ENCODE measurements around the gene ENO2. TPM values are rescaled to one million over a fixed set of nuclear protein-coding genes. Genes with fewer than 3 reads are reported as not detected.

The ENO2 gene
- total RNA-seq, 2 donors from 2014 or later = 45.6 to 57.1 TPM

- intact Hi-C loops (cut with DNase I) = no loop called here
- peak; percentile 83 for DNase-seq (ENCODE audit: low spot score)
Observed at GRCh38 chr12:6941782-6942181, 27.4 kb downstream of the ENO2 start.

- intact Hi-C loops (cut with DNase I) = no loop called here
- no peak for DNase-seq (ENCODE audit: low spot score)
Observed at GRCh38 chr12:6942331-6942665, 27.9 kb downstream of the ENO2 start.

GRCh38 chr12:6943389-6943721 is 29.0 kb downstream of the ENO2 start:
- intact Hi-C loops (cut with DNase I) = no loop called here

GRCh38 chr12:6943722-6944380 is 29.5 kb downstream of the ENO2 start, which contains the start of the genes C12orf57 and RNU7-1:
Gene C12orf57, plus strand, starts transcription at chr12:6944022. Its CDS starts 100 bp downstream, at chr12:6944122.
Gene RNU7-1, plus strand, starts transcription at chr12:6943816.
- peak; percentile 94 for DNase-seq (ENCODE audit: low spot score)
- intact Hi-C loops (cut with DNase I) = no loop called here

More at GRCh38 chr12:6943389-6943721, 29.0 kb downstream of the ENO2 start:
- peak; percentile 90 for DNase-seq (ENCODE audit: low spot score)

- intact Hi-C loops (cut with DNase I) = no loop called here
- DNase-seq (ENCODE audit: low spot score) = peak; percentile 98
Observed at GRCh38 chr12:6944381-6945186, 30.2 kb downstream of the ENO2 start.

- no peak for DNase-seq (ENCODE audit: low spot score)
- intact Hi-C loops (cut with DNase I) = no loop called here
Observed at GRCh38 chr12:6945613-6946012, 31.2 kb downstream of the ENO2 start.

- DNase-seq (ENCODE audit: low spot score) = peak; percentile 87
Observed at GRCh38 chr12:6946033-6946919, 31.9 kb downstream of the ENO2 start.

GRCh38 chr12:6946920-6947374 is 32.6 kb downstream of the ENO2 start:
- DNase-seq (ENCODE audit: low spot score) = no peak
- intact Hi-C loops (cut with DNase I) = no loop called here

More at GRCh38 chr12:6946033-6946919, 31.9 kb downstream of the ENO2 start:
- intact Hi-C loops (cut with DNase I) = no loop called here

- DNase-seq (ENCODE audit: low spot score) = peak; percentile 45
Observed at GRCh38 chr12:6947615-6948014, 33.2 kb downstream of the ENO2 start.

GRCh38 chr12:6948873-6949594 is 34.7 kb downstream of the ENO2 start:
- intact Hi-C loops (cut with DNase I) = no loop called here
- DNase-seq (ENCODE audit: low spot score) = peak; percentile 66

More at GRCh38 chr12:6947615-6948014, 33.2 kb downstream of the ENO2 start:
- intact Hi-C loops (cut with DNase I) = no loop called here

- peak; percentile 62 for DNase-seq (ENCODE audit: low spot score)
- intact Hi-C loops (cut with DNase I) = loop anchor here in 1 of 2 donors (10.0 kb wide), 1 partner anchor 164 kb away; no protein-coding TSS in a partner anchor
Observed at GRCh38 chr12:6950401-6950801, 36.0 kb downstream of the ENO2 start.

GRCh38 chr12:6950811-6951540 is 36.6 kb downstream of the ENO2 start, which contains the start of gene PTPN6:
Gene PTPN6, plus strand, starts transcription at chr12:6951356. Its CDS starts 157 bp downstream, at chr12:6951513.
- intact Hi-C loops (cut with DNase I) = loop anchor here in 1 of 2 donors (10.0 kb wide), 1 partner anchor 164 kb away; no protein-coding TSS in a partner anchor
- peak; percentile 94 for DNase-seq (ENCODE audit: low spot score)

GRCh38 chr12:6951551-6952120 is 37.3 kb downstream of the ENO2 start:
- intact Hi-C loops (cut with DNase I) = loop anchor here in 1 of 2 donors (10.0 kb wide), 1 partner anchor 163 kb away; no protein-coding TSS in a partner anchor
- DNase-seq (ENCODE audit: low spot score) = peak; percentile 66

GRCh38 chr12:6952121-6952862 is 37.9 kb downstream of the ENO2 start:
- intact Hi-C loops (cut with DNase I) = loop anchor here in 1 of 2 donors (10.0 kb wide), 1 partner anchor 163 kb away; no protein-coding TSS in a partner anchor
- peak; percentile 75 for DNase-seq (ENCODE audit: low spot score)

GRCh38 chr12:6952863-6953441 is 38.6 kb downstream of the ENO2 start:
- peak; percentile 66 for DNase-seq (ENCODE audit: low spot score)
- intact Hi-C loops (cut with DNase I) = loop anchor here in 1 of 2 donors (10.0 kb wide), 1 partner anchor 162 kb away; no protein-coding TSS in a partner anchor

Measured in posterior vena cava (tissue), 2 donors.